ENCODE measurements around the gene CNIH1.
"Not testable (repeated sequence)": the region's sequence is repeated elsewhere in the genome, so short reads cannot be mapped to it uniquely, and the experiment has no call there.

The CNIH1 gene

GRCh38 chr14:54455363-54455762 lies 14.2 kb upstream of the CNIH1 start:
- no peak overlapping the region for H3K27ac ChIP-seq
- H3K36me3 ChIP-seq (ENCODE audit: insufficient read depth) = no peaks in the 10 kb centered on the region
- H3K27me3 ChIP-seq (ENCODE audit: insufficient read depth, low read depth) = no peaks in the 10 kb centered on the region
- no peak overlapping the region for H3K4me2 ChIP-seq
- no peak for TF ChIP-seq CTCF (conservative IDR thresholded peaks at IDR 0.05; ENCODE audit: low read depth, low read length)
- H4K20me1 ChIP-seq (ENCODE audit: insufficient read depth) = no peaks in the 10 kb centered on the region
- no peak overlapping the region for H3K9ac ChIP-seq
- no peaks in the 10 kb centered on the region for H3K79me2 ChIP-seq (ENCODE audit: insufficient read depth, low read depth)
- H2AFZ ChIP-seq (ENCODE audit: low read depth) = no peak overlapping the region
- no peaks in the 10 kb centered on the region for H3K4me1 ChIP-seq (ENCODE audit: low read depth, poor library complexity, severe bottlenecking)
- H3K4me3 ChIP-seq (IDR thresholded peaks at IDR 0.05; ENCODE audit: insufficient read depth, low read depth, low read length) = no peak overlapping the region

- not testable (repeated sequence) for H3K4me1 ChIP-seq (ENCODE audit: low read depth, poor library complexity, severe bottlenecking); H3K4me2 ChIP-seq; H2AFZ ChIP-seq (ENCODE audit: low read depth); H3K36me3 ChIP-seq (ENCODE audit: insufficient read depth); H3K4me3 ChIP-seq (IDR thresholded peaks at IDR 0.05; ENCODE audit: insufficient read depth, low read depth, low read length); H3K9ac ChIP-seq; H3K27me3 ChIP-seq (ENCODE audit: insufficient read depth, low read depth); H3K79me2 ChIP-seq (ENCODE audit: insufficient read depth, low read depth); H3K27ac ChIP-seq; H4K20me1 ChIP-seq (ENCODE audit: insufficient read depth)
Observed at GRCh38 chr14:54453990-54454389, 12.8 kb upstream of the CNIH1 start.

GRCh38 chr14:54453252-54453651 lies 12.1 kb upstream of the CNIH1 start:
- H2AFZ ChIP-seq (ENCODE audit: low read depth) = no peak overlapping the region
- no peak for TF ChIP-seq CTCF (conservative IDR thresholded peaks at IDR 0.05; ENCODE audit: low read depth, low read length)
- no peaks in the 10 kb centered on the region for H3K27me3 ChIP-seq (ENCODE audit: insufficient read depth, low read depth)
- no peaks in the 10 kb centered on the region for H3K79me2 ChIP-seq (ENCODE audit: insufficient read depth, low read depth)
- no peak overlapping the region for H3K4me3 ChIP-seq (IDR thresholded peaks at IDR 0.05; ENCODE audit: insufficient read depth, low read depth, low read length)
- H3K27ac ChIP-seq = no peak overlapping the region
- no peaks in the 10 kb centered on the region for H3K4me1 ChIP-seq (ENCODE audit: low read depth, poor library complexity, severe bottlenecking)
- no peak overlapping the region for H3K4me2 ChIP-seq
- H4K20me1 ChIP-seq (ENCODE audit: insufficient read depth) = no peaks in the 10 kb centered on the region
- H3K9ac ChIP-seq = no peak overlapping the region
- no peaks in the 10 kb centered on the region for H3K36me3 ChIP-seq (ENCODE audit: insufficient read depth)

- no peak for TF ChIP-seq CTCF (conservative IDR thresholded peaks at IDR 0.05; ENCODE audit: low read depth, low read length)
- Histone ChIP-seq H3K4me3 (IDR thresholded peaks at IDR 0.05; ENCODE audit: insufficient read depth, low read depth, low read length) (no peak overlapping the region), H3K27me3 (ENCODE audit: insufficient read depth, low read depth) (no peaks in the 10 kb centered on the region), H3K4me2 (no peak overlapping the region), H4K20me1 (ENCODE audit: insufficient read depth) (no peaks in the 10 kb centered on the region), H3K36me3 (ENCODE audit: insufficient read depth) (no peaks in the 10 kb centered on the region), H3K4me1 (ENCODE audit: low read depth, poor library complexity, severe bottlenecking) (no peaks in the 10 kb centered on the region), H3K9ac (no peak overlapping the region), H3K27ac (no peak overlapping the region), H3K79me2 (ENCODE audit: insufficient read depth, low read depth) (no peaks in the 10 kb centered on the region), H2AFZ (ENCODE audit: low read depth) (no peak overlapping the region)
Observed at GRCh38 chr14:54451961-54452360, 10.8 kb upstream of the CNIH1 start.

- Histone ChIP-seq H3K9ac (no peak overlapping the region), H3K36me3 (ENCODE audit: insufficient read depth) (no peaks in the 10 kb centered on the region), H3K4me2 (no peak overlapping the region), H3K79me2 (ENCODE audit: insufficient read depth, low read depth) (no peaks in the 10 kb centered on the region), H3K4me1 (ENCODE audit: low read depth, poor library complexity, severe bottlenecking) (no peaks in the 10 kb centered on the region), H4K20me1 (ENCODE audit: insufficient read depth) (no peaks in the 10 kb centered on the region), H3K4me3 (IDR thresholded peaks at IDR 0.05; ENCODE audit: insufficient read depth, low read depth, low read length) (no peak overlapping the region), H2AFZ (ENCODE audit: low read depth) (no peak overlapping the region), H3K27me3 (ENCODE audit: insufficient read depth, low read depth) (no peaks in the 10 kb centered on the region), H3K27ac (no peak overlapping the region)
- TF ChIP-seq CTCF (conservative IDR thresholded peaks at IDR 0.05; ENCODE audit: low read depth, low read length) = no peak
Observed at GRCh38 chr14:54451121-54451601, 10.0 kb upstream of the CNIH1 start.

Data from KMS-11 (cell line).